Motor neuron (in vitro differentiated cells): ENCODE measurements around the gene FBXO45. TPM values are rescaled to one million over a fixed set of nuclear protein-coding genes. Genes with fewer than 3 reads are reported as not detected.

Source experiments
- total RNA-seq, 8 experiments: library from RNA; unstranded; fragments of 300-600 nt; gene quantifications; 2 replicates each; pipeline versions ENCODE4 v1.2.3 to v1.2.4, GENCODE V29; 2022

The FBXO45 gene
- total RNA-seq, 8 experiments from 2014 or later = 4.5 to 16.3 (median 12.4) TPM

Other genes with a start within 250 kb of the FBXO45 start
- gene TM4SF19, start 230.3 kb upstream of the FBXO45 start, total RNA-seq = 10 to 100 TPM in 1 of 8 experiments, 1 to 10 TPM in 2, under 1 TPM in 4, not detected in 1; 0.28 to 63.7 (median 0.85) TPM
- 10 to 100 TPM; 19.8 to 34.2 (median 25.6) TPM for gene UBXN7, start 136.2 kb upstream of the FBXO45 start, total RNA-seq
- gene RNF168, start 64.9 kb upstream of the FBXO45 start, total RNA-seq = 10 to 100 TPM; 10.9 to 23.7 (median 15.3) TPM
- gene SMCO1, start 53.3 kb upstream of the FBXO45 start, total RNA-seq = under 1 TPM in 3 of 8 experiments, not detected in 5; 0.09 to 0.31 (median 0.28) TPM
- 10 to 100 TPM in 4 of 8 experiments, 1 to 10 TPM in 4; 5.7 to 13.1 (median 9.4) TPM for gene WDR53, start 106 bp upstream of the FBXO45 start, total RNA-seq
- under 1 TPM in 6 of 8 experiments, not detected in 2; 0.18 to 0.72 (median 0.47) TPM for gene NRROS, start 71.0 kb downstream of the FBXO45 start, total RNA-seq
- 10 to 100 TPM in 4 of 8 experiments, 1 to 10 TPM in 4; 1.9 to 13.6 (median 10.5) TPM for gene CEP19, start 143.6 kb downstream of the FBXO45 start, total RNA-seq
- 10 to 100 TPM in 7 of 8 experiments, 1 to 10 TPM in 1; 9.8 to 35.3 (median 24.3) TPM for gene PIGX, start 143.7 kb downstream of the FBXO45 start, total RNA-seq
- gene PAK2, start 171.2 kb downstream of the FBXO45 start, total RNA-seq = 10 to 100 TPM; 20.3 to 50.8 (median 41.9) TPM